ENCODE data around the gene TADA1.
A peak's percentile ranks its signal among the peaks of the same experiment; 100 is the strongest.
"Not testable (repeated sequence)": the region's sequence is repeated elsewhere in the genome, so short reads cannot be mapped to it uniquely, and the experiment has no call there.

The TADA1 gene

DNA sequence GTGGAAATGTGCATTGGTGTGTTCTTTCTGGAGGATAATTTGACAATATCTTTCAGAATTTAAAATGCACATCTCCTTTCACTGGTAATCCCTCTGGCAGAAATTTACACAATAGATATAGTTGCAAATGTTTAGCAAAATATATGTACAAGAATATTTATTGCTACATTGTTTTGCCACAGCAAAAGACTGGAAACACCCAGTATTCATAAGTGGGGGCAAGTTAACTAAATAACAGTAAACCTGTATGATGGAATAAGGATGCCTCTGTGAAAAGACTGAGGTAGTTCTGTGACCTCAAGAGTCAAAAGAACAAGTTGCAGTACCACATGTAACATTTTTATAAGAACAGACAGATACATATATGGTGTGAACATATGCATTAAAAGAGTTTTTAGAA lies 13.7 kb upstream of the TADA1 start:
- no peak for DNase-seq

DNA sequence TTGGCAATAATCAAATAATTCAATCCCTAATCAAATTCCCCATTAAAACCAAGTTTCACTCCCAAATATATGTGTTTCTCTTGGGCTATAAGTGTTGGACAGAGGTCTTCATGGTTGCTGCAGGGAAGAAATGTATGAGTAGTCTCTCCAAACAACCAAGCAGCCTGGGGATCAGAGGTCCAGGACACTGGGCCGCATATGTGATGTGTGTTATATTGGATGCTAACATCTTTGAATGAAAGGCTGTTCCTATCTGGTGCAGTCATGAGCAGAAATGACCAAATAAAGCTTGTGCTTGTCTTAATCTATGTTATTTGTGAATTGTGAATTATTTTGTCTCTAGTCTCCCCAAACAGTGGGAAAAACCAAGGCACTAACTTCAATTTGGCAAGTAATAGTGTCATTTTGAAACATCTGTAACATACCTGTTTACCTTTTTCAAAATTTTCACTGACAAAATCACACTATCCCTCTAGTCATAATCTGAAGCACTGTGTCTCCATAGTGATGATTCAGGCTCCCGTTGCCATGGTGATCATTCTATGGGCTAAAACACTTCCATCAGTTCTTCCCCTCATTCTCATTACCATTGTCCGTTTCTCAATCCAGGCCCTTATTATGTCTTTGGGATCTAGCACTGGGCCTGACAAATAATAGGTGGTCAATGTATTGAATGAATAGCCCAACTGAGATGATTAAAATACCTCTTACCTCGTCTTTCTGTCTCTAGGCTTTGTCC lies 12.5 kb upstream of the TADA1 start:
- DNase-seq, result no peak

DNA sequence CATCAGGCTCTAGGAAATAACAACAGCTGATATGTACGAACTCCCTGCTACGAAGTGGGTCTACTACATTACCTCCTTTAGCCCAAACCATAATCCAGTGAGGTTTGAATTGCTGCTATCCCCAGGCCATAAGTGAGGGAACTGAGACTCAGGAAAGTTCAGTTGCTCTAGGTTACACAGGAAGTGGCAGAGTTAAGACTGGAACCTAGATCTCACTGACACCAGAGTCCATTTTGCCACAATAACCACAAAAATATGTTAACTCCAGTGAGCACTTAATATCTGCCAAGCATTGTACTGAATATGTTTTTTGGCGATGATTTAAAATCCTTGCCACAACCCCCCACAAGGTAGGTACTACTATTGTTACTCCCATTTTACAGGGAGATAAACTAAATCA lies 8.9 kb upstream of the TADA1 start:
- DNase-seq, result no peak

DNA sequence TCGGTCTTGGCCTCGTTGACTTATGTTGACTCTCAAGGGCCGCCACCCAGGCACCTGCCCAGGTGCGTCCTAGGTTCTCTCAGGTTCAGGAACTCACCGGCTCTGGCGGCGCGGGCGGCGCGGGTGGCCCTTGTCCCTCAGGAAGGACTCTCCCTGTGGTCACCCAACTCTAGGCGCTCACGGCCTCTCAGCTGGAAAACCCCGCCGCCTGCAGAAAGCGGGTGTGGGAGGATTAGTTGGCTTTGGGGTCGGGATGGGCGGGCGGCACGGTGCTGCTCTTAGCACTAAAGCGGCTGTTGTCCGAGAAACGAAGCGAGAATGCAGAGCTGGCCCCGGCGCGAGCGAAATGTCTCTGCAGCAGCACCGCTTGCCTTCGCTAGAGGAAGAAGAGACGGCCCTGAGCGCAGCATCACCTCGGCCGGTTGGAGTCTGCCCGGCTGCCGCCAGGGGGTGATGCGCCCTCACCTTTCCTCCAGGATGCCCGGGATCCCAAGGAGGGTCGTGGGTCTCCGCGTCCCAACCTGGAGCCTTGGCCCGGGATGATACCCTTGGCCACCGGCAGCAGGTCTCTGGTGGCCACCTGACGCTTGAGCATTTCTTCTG lies 8.1 kb upstream of the TADA1 start:
- peak; percentile 19 for DNase-seq

DNA sequence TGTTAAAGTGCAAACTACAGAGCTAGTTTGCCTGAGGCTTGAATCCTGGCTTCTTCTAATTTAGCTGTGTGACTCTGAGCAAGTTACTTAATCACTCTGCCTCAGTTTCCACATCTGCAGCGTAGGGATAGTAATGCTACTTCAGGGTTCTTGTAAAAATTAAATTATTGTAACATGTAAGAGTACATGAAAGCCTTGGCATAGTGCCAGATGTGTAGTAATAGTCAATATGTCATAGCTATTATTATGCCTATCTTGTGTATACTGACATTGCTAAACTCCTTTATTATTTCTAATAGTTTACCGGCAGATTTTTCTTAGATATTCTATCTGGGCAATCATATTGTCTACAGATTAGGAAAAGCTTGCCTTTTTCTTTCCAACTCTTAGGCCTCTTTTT lies 6.8 kb upstream of the TADA1 start:
- DNase-seq, result no peak

DNA sequence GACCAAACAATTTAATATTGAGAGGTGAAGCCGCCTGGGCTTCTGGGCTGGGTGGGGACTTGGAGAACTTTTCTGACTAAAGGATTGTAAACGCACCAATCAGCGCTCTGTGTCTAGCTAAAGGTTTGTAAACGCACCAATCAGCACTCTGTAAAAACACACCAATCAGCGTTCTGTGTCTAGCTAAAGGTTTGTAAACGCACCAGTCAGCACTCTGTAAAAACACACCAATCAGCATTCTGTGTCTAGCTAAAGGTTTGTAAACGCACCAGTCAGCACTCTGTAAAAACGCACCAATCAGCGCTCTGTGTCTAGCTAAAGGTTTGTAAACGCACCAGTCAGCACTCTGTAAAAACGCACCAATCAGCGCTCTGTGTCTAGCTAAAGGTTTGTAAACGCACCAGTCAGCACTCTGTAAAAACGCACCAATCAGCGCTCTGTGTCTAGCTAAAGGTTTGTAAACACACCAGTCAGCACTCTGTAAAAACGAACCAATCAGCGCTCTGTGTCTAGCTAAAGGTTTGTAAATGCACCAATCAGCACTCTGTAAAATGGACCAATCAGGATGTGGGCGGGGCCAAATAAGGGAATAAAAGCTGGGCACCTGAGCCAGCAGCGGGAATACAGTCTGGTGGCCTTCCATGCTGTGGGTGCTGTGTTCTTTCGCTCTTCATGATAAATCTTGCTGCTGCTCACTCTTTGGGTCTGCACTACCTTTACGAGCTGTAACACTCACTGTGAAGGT lies 2.3 kb upstream of the TADA1 start:
- DNase-seq, result not testable (repeated sequence)

DNA sequence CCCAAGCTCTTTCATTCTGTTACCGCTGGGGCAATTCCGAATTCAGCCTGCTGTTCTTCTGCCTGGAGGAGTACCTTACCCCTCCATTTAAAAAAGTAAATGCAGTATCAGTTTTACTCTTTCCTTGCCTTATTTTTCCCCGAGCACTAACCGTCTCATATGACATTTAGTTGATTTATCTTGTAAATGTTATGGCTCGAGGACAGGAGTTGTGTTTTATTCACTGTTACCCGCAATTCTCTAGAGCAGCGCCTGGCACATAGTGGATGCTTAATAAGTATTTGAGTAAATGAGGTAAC lies 425 bp upstream of the TADA1 start:
- DNase-seq, result no peak

DNA sequence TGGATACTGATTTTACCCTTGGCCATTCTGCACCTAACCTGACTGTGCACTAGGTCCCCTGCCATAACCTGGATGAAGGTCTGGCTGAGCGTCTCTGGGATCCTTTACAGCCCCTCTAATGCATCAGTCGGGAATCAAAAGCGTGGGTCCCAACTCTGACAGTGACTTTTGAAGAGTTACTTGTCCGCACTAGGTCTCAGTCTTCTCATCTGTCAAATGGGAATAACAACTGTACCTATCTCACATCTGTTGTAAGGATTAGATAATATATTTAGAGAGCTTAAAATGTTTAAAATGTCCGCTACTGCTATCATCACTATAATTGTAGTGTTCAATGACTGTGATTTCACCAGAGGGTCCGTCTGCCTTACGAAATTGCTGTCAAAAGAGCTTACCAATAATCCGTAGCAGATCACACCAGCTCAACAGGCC lies 746 bp downstream of the TADA1 start:
- DNase-seq, result no peak

DNA sequence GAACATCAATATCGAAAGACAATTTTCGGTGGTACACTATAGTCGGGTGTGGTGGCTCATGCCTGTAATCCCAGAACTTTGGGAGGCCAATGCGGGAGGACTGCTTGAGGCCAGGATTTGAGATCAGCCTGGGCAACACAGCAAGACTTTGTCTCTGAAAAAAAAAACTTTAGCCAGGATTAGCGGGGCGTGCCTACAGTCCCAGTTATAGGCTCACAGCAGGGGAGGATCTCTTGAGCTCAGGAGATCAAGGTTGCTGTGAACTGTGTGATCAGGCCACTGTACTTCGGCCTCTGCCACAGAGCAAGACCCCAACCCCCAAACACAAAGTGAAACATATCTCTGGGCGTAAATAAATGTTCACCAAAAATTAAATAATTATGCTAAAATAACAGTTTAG lies 1.6 kb downstream of the TADA1 start:
- DNase-seq, result no peak

DNA sequence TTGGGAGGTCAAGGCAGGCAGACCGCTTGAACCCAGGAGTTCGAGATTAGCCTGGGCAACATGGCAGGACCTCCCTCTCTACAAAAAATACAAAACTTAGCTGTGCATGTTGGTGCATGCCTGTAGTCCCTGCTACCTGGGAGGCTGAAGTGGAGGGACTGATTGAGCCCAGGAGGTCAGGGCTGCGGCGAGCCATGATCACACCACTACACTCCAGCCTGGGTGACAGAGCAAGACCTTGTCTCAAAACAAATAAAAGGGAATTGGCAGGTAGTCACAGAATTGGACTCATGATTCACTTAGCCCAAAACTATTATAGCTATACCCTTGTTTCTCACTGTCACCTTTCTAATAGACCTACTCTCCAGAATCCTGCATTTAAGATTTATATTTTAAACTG lies 5.5 kb downstream of the TADA1 start:
- DNase-seq, result no peak

DNA sequence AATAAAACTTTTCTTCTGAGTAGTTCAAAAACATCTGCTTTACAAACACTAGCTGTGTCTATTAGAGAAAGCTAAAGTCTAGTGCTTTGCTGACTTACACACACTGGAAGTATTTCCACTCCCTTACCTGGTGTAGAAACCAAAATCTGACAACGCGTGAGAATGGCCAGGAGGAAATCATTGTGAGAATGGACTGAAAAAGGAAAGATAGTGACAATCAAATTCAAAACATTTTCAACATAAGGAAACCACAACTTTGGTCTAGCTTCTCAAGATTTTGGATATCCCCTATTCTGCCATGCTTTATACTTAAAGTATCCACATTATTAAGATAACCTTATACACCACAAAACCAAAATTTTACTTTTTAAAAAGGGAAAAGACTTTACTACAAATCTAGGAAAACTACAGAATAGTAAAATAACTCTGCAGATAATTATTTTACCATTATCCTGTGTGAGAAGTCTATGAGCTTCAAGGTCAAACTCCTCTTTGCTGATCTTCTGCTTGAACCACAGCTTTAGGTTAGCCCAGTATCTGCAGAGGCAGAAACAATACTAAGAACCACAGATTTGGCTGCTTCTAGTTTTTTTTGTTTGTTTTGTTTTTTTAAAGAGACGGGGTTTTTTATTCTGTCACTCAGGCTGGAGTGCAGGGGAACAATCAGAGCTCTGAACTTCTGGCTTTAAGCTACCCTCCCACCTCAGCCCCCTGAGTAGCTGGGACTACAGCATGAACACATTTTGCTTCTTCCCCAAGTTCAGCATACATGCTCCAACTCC lies 6.6 kb downstream of the TADA1 start:
- DNase-seq, result no peak

DNA sequence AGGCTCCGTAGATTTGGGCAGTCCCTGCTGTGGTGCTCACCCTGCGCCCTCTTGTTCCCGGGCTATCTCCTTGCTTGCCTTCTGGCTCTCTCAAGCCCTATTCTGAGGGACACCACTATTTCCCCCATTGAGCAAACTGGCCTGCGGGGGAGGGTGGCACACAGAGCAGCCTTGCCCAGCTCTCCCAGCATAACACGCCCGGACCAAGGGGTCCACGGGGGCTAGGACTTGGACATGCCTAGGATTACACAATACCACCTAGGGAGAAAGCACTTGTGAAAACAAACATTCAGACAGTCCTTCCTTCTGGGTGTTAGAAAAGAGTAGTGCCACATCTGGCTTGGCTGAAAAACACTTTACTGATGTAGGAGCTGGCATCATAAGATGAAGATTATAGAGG lies 7.4 kb downstream of the TADA1 start:
- no peak for DNase-seq

DNA sequence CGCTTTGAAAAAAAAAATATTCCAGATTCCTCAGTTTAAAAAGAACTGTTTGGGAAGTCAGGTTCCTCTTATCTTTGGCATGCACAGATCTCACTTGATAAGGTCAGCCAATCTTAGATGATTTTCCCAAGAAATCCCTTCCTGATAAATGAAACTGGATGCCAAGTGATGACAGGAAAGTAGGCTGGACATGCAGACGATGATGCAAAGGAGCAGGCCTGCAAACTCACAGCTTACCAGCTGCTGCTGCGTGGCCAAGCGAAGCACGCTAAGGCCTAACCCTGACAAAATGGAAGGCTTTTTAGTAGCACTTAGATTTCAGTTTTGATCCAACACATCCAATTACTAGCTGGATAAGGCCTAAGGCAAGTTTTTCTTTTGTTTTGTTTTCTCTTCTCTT lies 10.1 kb downstream of the TADA1 start:
- no peak for DNase-seq

DNA sequence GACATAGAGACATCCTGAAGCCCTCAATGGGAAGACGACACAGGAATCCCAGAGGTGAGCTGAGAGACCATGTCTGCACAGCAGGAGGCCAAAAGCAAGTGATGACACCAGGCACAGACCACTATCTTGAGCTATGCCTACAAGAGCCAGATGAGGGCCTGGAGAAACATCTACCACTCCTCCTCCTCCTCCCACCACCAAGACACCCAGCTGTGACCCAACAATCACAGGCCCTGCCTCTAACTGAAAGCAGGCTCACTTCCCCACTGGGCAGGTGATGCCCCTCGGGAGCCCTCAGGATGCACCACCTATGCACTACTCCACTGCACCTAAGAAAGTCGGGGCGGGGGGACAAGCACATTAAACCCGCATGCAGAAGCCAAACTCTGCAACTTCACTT lies 16.5 kb downstream of the TADA1 start:
- no peak for DNase-seq

DNA sequence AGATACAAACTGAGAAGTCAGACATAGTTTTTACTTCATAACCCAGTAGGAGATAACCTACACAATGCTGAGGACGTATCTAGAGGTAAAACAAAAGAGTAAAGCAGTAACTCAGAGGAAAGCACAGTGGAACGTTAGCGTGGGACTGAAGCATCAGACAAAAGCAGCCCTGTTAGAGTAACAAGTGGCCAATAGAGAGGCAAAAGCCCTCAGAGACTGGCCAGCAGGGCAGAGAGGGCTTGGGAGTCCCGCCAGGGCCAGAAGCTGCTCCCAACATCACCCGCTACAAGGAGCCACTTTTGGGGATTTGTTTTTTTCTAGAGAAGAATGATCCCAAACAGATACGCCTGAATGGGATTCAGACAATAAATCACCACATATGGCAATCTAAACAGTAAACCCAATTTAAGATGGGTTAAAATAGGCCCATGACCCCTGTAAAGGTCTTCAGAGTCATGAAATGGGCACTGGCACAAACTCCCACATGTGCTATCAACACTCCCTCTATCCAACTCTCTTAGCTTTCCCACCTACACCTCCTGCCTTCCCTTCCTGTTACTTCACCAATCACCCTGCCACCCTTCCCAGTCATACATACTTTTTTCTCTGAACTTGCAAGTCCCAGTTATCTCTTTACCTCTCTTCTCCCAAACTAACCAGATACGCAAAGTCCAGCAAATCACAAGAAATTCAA lies 17.2 kb downstream of the TADA1 start:
- no peak for DNase-seq

DNA sequence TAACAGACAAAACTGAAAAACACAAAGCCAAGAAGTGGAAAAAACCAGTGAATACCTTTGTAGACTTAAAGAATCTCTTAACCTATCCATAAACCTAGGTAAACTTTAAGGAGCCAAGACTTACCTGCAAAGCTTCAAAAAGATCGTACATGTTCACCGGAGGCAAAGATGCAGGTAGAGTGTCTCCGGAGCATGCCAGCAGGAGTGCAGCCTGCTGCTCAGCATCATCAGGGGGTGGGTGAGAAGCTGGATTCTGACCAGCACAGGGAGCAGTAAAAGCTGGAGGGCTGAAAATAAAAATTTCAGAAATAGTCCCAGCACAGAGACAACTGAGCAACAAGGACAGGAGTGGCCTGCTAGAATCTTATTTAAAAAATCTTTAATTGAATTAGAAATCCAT lies 18.1 kb downstream of the TADA1 start:
- DNase-seq, result no peak

DNA sequence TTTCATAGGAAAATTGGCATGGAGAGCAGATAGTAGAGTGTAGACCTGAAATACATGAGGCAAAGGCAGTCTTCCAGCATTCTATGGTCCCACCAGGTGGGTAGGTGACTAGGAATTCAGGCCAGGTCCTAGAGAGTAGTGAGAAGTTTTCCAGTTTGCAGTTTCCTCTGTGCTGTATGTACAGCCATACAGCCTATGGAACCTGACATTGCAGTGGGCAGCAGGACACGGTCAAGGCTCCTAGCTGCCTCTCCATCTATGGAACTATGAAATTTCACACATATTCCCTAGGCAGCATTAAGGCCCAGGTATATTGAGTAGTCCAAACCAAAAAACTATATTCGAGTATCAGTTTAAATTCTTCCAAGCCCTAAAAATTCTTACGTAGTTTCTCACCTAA lies 20.5 kb downstream of the TADA1 start:
- DNase-seq, result no peak

DNA sequence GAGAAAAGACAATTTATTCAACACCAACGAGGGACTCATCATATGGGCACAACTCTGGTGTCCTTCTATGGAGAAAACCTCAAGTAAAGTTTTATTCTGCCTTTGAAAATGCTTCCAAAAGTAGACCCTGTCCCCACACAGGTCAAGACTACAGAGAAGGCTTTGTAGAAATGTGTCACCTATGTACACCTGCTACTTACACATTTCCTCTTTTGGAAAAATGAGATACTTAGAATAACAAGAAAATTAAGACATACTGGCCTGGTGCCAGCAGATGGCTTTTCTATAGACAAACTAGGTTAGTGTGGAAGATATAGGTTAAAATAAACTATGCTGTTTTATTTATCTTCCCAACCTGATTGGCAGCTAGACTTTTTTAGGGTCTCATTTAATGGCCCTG lies 23.1 kb downstream of the TADA1 start:
- DNase-seq, result no peak

DNA sequence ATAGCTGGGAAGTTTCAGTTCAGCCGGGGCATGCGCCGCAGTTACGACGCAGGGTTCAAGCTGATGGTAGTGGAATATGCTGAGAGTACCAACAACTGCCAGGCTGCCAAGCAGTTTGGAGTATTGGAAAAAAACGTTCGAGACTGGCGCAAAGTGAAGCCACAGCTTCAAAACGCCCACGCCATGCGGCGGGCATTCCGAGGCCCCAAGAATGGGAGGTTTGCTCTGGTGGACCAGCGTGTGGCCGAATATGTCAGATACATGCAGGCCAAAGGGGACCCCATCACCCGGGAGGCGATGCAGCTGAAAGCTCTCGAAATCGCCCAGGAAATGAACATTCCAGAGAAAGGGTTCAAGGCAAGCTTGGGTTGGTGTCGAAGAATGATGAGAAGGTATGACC lies 26.9 kb downstream of the TADA1 start:
- DNase-seq, result no peak

DNA sequence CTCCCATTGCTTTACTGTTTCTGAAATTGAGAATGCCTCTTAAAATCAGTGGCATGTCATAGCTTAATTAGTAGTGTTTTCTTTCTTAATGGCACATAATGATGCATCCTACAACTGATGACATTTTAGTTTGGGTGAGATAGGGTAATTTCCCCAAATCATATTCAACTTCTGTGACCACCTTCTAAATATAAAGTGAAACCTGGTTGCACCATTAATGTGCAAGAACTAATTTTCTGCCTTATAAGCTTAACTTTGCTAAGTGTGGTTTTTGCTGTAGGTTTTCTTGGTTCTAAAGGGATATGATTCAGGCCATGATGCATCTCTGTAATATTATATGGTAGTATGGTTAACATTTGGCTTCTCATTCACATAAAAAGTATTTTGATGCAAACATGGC lies 27.9 kb downstream of the TADA1 start:
- DNase-seq, result no peak

DNA sequence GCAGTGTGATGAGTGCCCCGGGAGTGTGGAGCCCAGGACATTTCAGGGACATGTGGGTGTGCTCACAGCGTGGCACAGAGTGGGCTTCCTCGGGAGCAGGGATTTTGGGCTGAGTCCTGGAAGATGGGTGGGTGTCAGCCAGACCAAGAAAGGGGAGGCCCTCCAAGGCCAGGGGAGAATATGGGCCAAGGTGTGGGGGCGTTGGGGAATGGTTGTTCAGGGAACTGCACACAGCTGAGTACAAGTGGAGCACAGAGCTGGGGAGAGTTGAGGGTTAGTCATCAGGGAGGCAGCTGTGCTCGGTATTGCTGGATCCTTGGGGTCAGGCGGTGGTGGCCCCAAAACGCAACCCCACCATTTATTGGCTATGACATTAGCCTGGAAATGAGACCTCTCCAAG lies 31.3 kb downstream of the TADA1 start:
- DNase-seq, result no peak

DNA sequence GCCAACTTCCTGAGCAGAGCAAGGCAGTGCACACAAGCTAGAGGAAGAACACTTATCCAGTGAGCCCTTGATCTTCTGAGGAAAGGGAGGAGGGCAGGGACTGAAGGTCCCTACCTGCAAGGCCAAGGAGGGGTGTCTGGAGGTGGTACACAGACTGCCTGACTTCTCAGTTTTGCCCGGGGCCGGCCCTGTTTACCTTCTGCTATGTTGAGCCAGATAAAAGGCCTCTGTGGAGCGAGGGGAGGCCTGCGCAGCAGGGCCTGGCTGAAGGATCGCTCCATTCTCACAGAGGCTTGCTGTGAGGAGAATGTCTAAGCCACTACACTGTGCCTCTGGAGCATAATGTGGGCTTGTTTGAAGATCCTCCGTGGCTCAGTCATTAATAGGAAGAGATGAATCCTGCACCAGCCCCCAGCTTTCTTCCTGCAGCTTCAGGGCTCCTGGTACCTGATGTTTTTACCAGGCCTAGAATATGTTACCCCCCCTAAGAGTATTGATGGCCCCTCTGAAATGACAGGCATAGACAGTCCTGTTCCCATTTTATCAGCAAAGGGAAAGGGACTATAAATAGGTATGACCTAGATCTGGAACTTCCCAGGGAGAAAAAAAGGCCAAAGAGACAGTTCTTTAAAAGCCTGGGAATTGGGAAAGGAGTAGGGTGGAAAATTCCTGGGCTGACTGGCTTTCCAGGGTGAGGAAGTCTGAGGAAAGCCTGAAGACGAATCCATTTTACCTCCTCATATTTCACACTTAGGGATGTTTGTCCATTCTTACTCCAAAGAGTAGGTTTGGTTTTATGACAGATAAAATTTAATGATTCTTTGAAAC lies 32.1 kb downstream of the TADA1 start:
- DNase-seq, result no peak

Data from activated CD4-positive, alpha-beta T cell treated with anti-CD3 and anti-CD28 coated beads for 1 hour (primary cell).